ENCODE data around the gene CGAS. TPM values are rescaled to one million over a fixed set of nuclear protein-coding genes. Genes with fewer than 3 reads are reported as not detected.

Gene CGAS
- total RNA-seq, 1 donor, result 6.2 TPM

- no peaks in the 10 kb centered on the region for H3K9me3 ChIP-seq (ENCODE audit: low read depth, low read length)
- no peak for TF ChIP-seq CTCF (IDR thresholded peaks at IDR 0.05; ENCODE audit: extremely low read depth, low read depth, low read length)
- H3K4me1 ChIP-seq (ENCODE audit: insufficient read depth, low read length), result no peaks in the 10 kb centered on the region
- no peak overlapping the region for H3K4me2 ChIP-seq (ENCODE audit: insufficient read depth, low read length)
- H4K20me1 ChIP-seq (ENCODE audit: insufficient read depth, low read length), result no peaks in the 10 kb centered on the region
- H3K79me2 ChIP-seq (ENCODE audit: insufficient read depth, low read length), result no peaks in the 10 kb centered on the region
- no peaks in the 10 kb centered on the region for H3K27me3 ChIP-seq (ENCODE audit: insufficient read depth, low read length)
- DNase-seq (ENCODE audit: insufficient read length, low spot score, missing footprints), result no peak
- H3K4me3 ChIP-seq (ENCODE audit: insufficient read depth, low read length), result no peak overlapping the region
- no peak overlapping the region for H2AFZ ChIP-seq (ENCODE audit: low read length)
- peaks cover 14% of the 10 kb centered on the region for H3K36me3 ChIP-seq (ENCODE audit: insufficient read depth, low read length)
- no peak overlapping the region for H3K27ac ChIP-seq (ENCODE audit: low read depth, low read length)
Measured at GRCh38 chr6:73421534-73421933, 30.6 kb downstream of the CGAS start.

- Histone ChIP-seq H3K4me1 (ENCODE audit: insufficient read depth, low read length) (no peaks in the 10 kb centered on the region), H2AFZ (ENCODE audit: low read length) (no peak overlapping the region)
Measured at GRCh38 chr6:73418081-73418741, 33.9 kb downstream of the CGAS start.

GRCh38 chr6:73413102-73413501 is 39.0 kb downstream of the CGAS start:
- no peak overlapping the region for H3K27ac ChIP-seq (ENCODE audit: low read depth, low read length)
- no peak for TF ChIP-seq CTCF (IDR thresholded peaks at IDR 0.05; ENCODE audit: extremely low read depth, low read depth, low read length)
- no peak overlapping the region for H2AFZ ChIP-seq (ENCODE audit: low read length)

More at GRCh38 chr6:73418081-73418741, 33.9 kb downstream of the CGAS start:
- Histone ChIP-seq H4K20me1 (ENCODE audit: insufficient read depth, low read length) (no peaks in the 10 kb centered on the region), H3K4me2 (ENCODE audit: insufficient read depth, low read length) (no peak overlapping the region), H3K36me3 (ENCODE audit: insufficient read depth, low read length) (peaks cover 7% of the 10 kb centered on the region), H3K27me3 (ENCODE audit: insufficient read depth, low read length) (no peaks in the 10 kb centered on the region), H3K27ac (ENCODE audit: low read depth, low read length) (no peak overlapping the region), H3K79me2 (ENCODE audit: insufficient read depth, low read length) (no peaks in the 10 kb centered on the region), H3K4me3 (ENCODE audit: insufficient read depth, low read length) (no peak overlapping the region), H3K9me3 (ENCODE audit: low read depth, low read length) (no peaks in the 10 kb centered on the region)
- no peak for TF ChIP-seq CTCF (IDR thresholded peaks at IDR 0.05; ENCODE audit: extremely low read depth, low read depth, low read length)
- peak; percentile 34 for DNase-seq (ENCODE audit: insufficient read length, low spot score, missing footprints)

GRCh38 chr6:73409395-73409794 is 42.7 kb downstream of the CGAS start:
- Histone ChIP-seq H4K20me1 (ENCODE audit: insufficient read depth, low read length) (no peaks in the 10 kb centered on the region), H3K36me3 (ENCODE audit: insufficient read depth, low read length) (no peaks in the 10 kb centered on the region), H3K79me2 (ENCODE audit: insufficient read depth, low read length) (no peaks in the 10 kb centered on the region), H3K9me3 (ENCODE audit: low read depth, low read length) (no peaks in the 10 kb centered on the region), H3K4me3 (ENCODE audit: insufficient read depth, low read length) (no peak overlapping the region), H3K4me2 (ENCODE audit: insufficient read depth, low read length) (no peak overlapping the region), H2AFZ (ENCODE audit: low read length) (no peak overlapping the region), H3K27me3 (ENCODE audit: insufficient read depth, low read length) (no peaks in the 10 kb centered on the region), H3K4me1 (ENCODE audit: insufficient read depth, low read length) (no peaks in the 10 kb centered on the region), H3K27ac (ENCODE audit: low read depth, low read length) (no peak overlapping the region)
- TF ChIP-seq CTCF (IDR thresholded peaks at IDR 0.05; ENCODE audit: extremely low read depth, low read depth, low read length), result no peak
- DNase-seq (ENCODE audit: insufficient read length, low spot score, missing footprints), result no peak

More at GRCh38 chr6:73413102-73413501, 39.0 kb downstream of the CGAS start:
- DNase-seq (ENCODE audit: insufficient read length, low spot score, missing footprints), result no peak
- H3K4me1 ChIP-seq (ENCODE audit: insufficient read depth, low read length), result no peaks in the 10 kb centered on the region
- H3K36me3 ChIP-seq (ENCODE audit: insufficient read depth, low read length), result no peaks in the 10 kb centered on the region
- no peaks in the 10 kb centered on the region for H3K79me2 ChIP-seq (ENCODE audit: insufficient read depth, low read length)
- no peaks in the 10 kb centered on the region for H4K20me1 ChIP-seq (ENCODE audit: insufficient read depth, low read length)
- no peaks in the 10 kb centered on the region for H3K9me3 ChIP-seq (ENCODE audit: low read depth, low read length)
- H3K4me3 ChIP-seq (ENCODE audit: insufficient read depth, low read length), result no peak overlapping the region
- no peaks in the 10 kb centered on the region for H3K27me3 ChIP-seq (ENCODE audit: insufficient read depth, low read length)
- H3K4me2 ChIP-seq (ENCODE audit: insufficient read depth, low read length), result no peak overlapping the region

All from osteoblast (primary cell).